ENCODE results near the gene MIEF1. TPM values are rescaled to one million over a fixed set of nuclear protein-coding genes. Genes with fewer than 3 reads are reported as not detected.

The MIEF1 gene
- total and polyA plus RNA-seq, 2 experiments from 2014 or later = 13.2 to 40.1 TPM

DNA sequence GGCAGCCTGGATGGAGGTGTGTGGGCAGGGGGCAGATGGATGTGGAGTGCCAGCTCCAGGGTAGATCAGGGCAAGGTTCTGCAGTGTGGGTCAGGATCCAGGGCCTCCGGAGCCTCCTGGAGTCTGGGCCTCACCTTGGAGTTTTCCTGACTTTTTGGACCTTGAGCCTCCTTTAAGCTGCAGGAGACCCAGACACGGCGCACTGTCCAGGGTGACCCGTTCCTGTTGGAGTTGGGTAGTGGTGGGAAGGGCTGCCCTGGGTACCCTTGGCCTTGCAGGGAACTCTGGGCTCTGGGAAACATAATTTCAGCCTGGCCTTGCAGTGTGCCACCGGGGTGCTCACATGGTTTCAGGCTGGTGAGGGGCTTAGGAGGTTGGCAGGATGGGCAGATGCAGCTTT lies 28.2 kb upstream of the MIEF1 start:
- H3K9me3 Mint-ChIP-seq = no peaks in the 10 kb centered on the region; the same call in 2 of the 3 replicates
- Histone ChIP-seq H2AFZ (no peak overlapping the region), H3K4me3 (no peak overlapping the region), H4K20me1 (replicated peaks; ENCODE audit: insufficient read depth) (no peaks in the 10 kb centered on the region; the same call in 1 of the 2 replicates), H3K9me2 (ENCODE audit: insufficient read depth) (no peaks in the 10 kb centered on the region), H3K27ac (ENCODE audit: low read depth) (peak overlapping the region; percentile 79; the same call in 1 of the 2 replicates), H3K4me2 (no peak overlapping the region), H3F3A (replicated peaks; ENCODE audit: low read depth) (peaks cover 14% of the 10 kb centered on the region), H3K79me2 (replicated peaks; ENCODE audit: insufficient read depth) (no peaks in the 10 kb centered on the region), H3K36me3 (ENCODE audit: insufficient read depth) (no peaks in the 10 kb centered on the region), H3K4me1 (ENCODE audit: insufficient read depth) (peaks cover 49% of the 10 kb centered on the region), H3K27me3 (ENCODE audit: insufficient read depth) (no peaks in the 10 kb centered on the region)
- H3K27me3 Mint-ChIP-seq (ENCODE audit: insufficient read depth, low read depth, poor library complexity) = peaks cover 24% of the 10 kb centered on the region
- no peaks in the 10 kb centered on the region; the same call in 2 of the 3 replicates for H3K36me3 Mint-ChIP-seq (ENCODE audit: low read depth)
- DNase-seq (ENCODE audit: low spot score) (no peak), ATAC-seq (no peak)
- no peak overlapping the region for H3K4me3 Mint-ChIP-seq
- no peak for TF ChIP-seq POLR2AphosphoS5 (IDR thresholded peaks at IDR 0.05; ENCODE audit: low read depth)
- no peak for TF ChIP-seq NANOG (IDR thresholded peaks at IDR 0.05; ENCODE audit: borderline replicate concordance)
- TF ChIP-seq ZNF114 (CRISPR knock-in tag; IDR thresholded peaks at IDR 0.05) = no peak
- TF ChIP-seq EZH2phosphoT487 (IDR thresholded peaks at IDR 0.05; ENCODE audit: unreplicated experiment) = no peak
- TF ChIP-seq, protein P1, sequence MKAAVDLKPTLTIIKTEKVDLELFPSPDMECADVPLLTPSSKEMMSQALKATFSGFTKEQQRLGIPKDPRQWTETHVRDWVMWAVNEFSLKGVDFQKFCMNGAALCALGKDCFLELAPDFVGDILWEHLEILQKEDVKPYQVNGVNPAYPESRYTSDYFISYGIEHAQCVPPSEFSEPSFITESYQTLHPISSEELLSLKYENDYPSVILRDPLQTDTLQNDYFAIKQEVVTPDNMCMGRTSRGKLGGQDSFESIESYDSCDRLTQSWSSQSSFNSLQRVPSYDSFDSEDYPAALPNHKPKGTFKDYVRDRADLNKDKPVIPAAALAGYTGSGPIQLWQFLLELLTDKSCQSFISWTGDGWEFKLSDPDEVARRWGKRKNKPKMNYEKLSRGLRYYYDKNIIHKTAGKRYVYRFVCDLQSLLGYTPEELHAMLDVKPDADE (IDR thresholded peaks at IDR 0.05) = no peak
- TF ChIP-seq, protein P2, sequence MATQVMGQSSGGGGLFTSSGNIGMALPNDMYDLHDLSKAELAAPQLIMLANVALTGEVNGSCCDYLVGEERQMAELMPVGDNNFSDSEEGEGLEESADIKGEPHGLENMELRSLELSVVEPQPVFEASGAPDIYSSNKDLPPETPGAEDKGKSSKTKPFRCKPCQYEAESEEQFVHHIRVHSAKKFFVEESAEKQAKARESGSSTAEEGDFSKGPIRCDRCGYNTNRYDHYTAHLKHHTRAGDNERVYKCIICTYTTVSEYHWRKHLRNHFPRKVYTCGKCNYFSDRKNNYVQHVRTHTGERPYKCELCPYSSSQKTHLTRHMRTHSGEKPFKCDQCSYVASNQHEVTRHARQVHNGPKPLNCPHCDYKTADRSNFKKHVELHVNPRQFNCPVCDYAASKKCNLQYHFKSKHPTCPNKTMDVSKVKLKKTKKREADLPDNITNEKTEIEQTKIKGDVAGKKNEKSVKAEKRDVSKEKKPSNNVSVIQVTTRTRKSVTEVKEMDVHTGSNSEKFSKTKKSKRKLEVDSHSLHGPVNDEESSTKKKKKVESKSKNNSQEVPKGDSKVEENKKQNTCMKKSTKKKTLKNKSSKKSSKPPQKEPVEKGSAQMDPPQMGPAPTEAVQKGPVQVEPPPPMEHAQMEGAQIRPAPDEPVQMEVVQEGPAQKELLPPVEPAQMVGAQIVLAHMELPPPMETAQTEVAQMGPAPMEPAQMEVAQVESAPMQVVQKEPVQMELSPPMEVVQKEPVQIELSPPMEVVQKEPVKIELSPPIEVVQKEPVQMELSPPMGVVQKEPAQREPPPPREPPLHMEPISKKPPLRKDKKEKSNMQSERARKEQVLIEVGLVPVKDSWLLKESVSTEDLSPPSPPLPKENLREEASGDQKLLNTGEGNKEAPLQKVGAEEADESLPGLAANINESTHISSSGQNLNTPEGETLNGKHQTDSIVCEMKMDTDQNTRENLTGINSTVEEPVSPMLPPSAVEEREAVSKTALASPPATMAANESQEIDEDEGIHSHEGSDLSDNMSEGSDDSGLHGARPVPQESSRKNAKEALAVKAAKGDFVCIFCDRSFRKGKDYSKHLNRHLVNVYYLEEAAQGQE (IDR thresholded peaks at IDR 0.05; ENCODE audit: unreplicated experiment) = no peak
- TF ChIP-seq, protein P3, sequence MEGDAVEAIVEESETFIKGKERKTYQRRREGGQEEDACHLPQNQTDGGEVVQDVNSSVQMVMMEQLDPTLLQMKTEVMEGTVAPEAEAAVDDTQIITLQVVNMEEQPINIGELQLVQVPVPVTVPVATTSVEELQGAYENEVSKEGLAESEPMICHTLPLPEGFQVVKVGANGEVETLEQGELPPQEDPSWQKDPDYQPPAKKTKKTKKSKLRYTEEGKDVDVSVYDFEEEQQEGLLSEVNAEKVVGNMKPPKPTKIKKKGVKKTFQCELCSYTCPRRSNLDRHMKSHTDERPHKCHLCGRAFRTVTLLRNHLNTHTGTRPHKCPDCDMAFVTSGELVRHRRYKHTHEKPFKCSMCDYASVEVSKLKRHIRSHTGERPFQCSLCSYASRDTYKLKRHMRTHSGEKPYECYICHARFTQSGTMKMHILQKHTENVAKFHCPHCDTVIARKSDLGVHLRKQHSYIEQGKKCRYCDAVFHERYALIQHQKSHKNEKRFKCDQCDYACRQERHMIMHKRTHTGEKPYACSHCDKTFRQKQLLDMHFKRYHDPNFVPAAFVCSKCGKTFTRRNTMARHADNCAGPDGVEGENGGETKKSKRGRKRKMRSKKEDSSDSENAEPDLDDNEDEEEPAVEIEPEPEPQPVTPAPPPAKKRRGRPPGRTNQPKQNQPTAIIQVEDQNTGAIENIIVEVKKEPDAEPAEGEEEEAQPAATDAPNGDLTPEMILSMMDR (conservative IDR thresholded peaks at IDR 0.05; ENCODE audit: low read depth in 2 of 2) = no peak
- no peak for TF ChIP-seq EZH2 (IDR thresholded peaks at IDR 0.05; ENCODE audit: low read depth, unreplicated experiment)
- TF ChIP-seq, protein P4, sequence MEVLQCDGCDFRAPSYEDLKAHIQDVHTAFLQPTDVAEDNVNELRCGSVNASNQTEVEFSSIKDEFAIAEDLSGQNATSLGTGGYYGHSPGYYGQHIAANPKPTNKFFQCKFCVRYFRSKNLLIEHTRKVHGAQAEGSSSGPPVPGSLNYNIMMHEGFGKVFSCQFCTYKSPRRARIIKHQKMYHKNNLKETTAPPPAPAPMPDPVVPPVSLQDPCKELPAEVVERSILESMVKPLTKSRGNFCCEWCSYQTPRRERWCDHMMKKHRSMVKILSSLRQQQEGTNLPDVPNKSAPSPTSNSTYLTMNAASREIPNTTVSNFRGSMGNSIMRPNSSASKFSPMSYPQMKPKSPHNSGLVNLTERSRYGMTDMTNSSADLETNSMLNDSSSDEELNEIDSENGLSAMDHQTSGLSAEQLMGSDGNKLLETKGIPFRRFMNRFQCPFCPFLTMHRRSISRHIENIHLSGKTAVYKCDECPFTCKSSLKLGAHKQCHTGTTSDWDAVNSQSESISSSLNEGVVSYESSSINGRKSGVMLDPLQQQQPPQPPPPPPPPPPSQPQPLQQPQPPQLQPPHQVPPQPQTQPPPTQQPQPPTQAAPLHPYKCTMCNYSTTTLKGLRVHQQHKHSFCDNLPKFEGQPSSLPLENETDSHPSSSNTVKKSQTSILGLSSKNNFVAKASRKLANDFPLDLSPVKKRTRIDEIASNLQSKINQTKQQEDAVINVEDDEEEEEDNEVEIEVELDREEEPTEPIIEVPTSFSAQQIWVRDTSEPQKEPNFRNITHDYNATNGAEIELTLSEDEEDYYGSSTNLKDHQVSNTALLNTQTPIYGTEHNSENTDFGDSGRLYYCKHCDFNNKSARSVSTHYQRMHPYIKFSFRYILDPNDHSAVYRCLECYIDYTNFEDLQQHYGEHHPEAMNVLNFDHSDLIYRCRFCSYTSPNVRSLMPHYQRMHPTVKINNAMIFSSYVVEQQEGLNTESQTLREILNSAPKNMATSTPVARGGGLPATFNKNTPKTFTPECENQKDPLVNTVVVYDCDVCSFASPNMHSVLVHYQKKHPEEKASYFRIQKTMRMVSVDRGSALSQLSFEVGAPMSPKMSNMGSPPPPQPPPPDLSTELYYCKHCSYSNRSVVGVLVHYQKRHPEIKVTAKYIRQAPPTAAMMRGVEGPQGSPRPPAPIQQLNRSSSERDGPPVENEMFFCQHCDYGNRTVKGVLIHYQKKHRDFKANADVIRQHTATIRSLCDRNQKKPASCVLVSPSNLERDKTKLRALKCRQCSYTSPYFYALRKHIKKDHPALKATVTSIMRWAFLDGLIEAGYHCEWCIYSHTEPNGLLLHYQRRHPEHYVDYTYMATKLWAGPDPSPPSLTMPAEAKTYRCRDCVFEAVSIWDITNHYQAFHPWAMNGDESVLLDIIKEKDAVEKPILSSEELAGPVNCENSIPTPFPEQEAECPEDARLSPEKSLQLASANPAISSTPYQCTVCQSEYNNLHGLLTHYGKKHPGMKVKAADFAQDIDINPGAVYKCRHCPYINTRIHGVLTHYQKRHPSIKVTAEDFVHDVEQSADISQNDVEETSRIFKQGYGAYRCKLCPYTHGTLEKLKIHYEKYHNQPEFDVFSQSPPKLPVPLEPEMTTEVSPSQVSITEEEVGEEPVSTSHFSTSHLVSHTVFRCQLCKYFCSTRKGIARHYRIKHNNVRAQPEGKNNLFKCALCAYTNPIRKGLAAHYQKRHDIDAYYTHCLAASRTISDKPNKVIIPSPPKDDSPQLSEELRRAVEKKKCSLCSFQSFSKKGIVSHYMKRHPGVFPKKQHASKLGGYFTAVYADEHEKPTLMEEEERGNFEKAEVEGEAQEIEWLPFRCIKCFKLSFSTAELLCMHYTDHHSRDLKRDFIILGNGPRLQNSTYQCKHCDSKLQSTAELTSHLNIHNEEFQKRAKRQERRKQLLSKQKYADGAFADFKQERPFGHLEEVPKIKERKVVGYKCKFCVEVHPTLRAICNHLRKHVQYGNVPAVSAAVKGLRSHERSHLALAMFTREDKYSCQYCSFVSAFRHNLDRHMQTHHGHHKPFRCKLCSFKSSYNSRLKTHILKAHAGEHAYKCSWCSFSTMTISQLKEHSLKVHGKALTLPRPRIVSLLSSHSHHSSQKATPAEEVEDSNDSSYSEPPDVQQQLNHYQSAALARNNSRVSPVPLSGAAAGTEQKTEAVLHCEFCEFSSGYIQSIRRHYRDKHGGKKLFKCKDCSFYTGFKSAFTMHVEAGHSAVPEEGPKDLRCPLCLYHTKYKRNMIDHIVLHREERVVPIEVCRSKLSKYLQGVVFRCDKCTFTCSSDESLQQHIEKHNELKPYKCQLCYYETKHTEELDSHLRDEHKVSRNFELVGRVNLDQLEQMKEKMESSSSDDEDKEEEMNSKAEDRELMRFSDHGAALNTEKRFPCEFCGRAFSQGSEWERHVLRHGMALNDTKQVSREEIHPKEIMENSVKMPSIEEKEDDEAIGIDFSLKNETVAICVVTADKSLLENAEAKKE (CRISPR knock-in tag; IDR thresholded peaks at IDR 0.05) = no peak
- TF ChIP-seq CREB1 (CRISPR knock-in tag; IDR thresholded peaks at IDR 0.05; ENCODE audit: low read depth) = no peak
- TF ChIP-seq JUNB (IDR thresholded peaks at IDR 0.05; ENCODE audit: unreplicated experiment) = no peak
- TF ChIP-seq STAT1 (IDR thresholded peaks at IDR 0.05; ENCODE audit: unreplicated experiment) = no peak
- no peak for TF ChIP-seq ZNF331 (CRISPR knock-in tag; IDR thresholded peaks at IDR 0.05; ENCODE audit: low read depth)
- H3K4me1 Mint-ChIP-seq = peaks cover 71% of the 10 kb centered on the region
- H3K27ac Mint-ChIP-seq = no peak overlapping the region

All from GM23338 (cell line).